ENCODE results near the gene TMPRSS13.

TMPRSS13 gene

DNA sequence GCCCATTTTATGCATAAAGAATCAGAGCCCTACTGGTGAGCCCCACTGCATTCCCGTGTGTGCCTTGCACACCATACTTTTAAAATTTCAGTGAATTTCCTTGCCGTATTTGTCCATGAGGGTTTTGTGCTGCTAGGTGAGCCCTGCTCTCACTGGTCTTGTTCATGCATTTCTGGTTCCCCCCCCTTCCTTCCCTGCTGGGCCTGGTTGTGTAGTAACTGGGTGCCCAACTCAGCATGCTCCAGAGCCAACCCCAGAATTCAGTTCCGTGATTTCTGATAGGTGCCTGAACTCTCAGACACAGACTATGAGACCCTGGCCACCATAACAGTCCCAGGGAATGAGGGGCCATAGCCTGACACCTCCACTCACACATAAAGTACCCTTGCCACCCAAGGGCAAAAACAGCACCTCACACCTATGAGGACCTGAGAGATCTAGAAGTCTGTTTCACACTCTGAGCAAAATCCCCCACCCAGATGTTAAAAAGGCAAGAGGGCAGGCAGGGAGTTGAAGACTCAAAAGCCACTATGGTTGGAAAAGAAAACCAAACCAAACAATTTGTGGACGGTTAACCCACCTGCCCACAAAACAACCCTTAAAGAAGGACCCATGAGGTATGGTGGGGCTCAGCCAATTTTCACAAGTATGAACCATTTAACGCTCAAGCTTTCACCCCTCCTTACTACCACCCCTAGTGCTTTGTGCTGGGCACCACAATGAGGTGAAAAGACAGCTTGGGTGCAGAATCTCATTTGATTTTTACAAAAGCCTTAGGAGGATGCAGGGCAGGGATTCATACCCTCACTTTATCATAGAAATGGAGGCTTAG, 40.2 kb upstream of the TMPRSS13 start:
- TF ChIP-seq, protein P1, sequence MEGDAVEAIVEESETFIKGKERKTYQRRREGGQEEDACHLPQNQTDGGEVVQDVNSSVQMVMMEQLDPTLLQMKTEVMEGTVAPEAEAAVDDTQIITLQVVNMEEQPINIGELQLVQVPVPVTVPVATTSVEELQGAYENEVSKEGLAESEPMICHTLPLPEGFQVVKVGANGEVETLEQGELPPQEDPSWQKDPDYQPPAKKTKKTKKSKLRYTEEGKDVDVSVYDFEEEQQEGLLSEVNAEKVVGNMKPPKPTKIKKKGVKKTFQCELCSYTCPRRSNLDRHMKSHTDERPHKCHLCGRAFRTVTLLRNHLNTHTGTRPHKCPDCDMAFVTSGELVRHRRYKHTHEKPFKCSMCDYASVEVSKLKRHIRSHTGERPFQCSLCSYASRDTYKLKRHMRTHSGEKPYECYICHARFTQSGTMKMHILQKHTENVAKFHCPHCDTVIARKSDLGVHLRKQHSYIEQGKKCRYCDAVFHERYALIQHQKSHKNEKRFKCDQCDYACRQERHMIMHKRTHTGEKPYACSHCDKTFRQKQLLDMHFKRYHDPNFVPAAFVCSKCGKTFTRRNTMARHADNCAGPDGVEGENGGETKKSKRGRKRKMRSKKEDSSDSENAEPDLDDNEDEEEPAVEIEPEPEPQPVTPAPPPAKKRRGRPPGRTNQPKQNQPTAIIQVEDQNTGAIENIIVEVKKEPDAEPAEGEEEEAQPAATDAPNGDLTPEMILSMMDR (IDR thresholded peaks at IDR 0.05; ENCODE audit: poor library complexity, severe bottlenecking): no peak
- H3K36me3 ChIP-seq (ENCODE audit: low read depth): no peaks in the 10 kb centered on the region
- H3K27me3 ChIP-seq (ENCODE audit: insufficient read depth, poor library complexity, severe bottlenecking): no peaks in the 10 kb centered on the region
- no peak overlapping the region for H3K27ac ChIP-seq (ENCODE audit: poor library complexity, severe bottlenecking)
- no peaks in the 10 kb centered on the region for H3K9me3 ChIP-seq (ENCODE audit: severe bottlenecking)
- ATAC-seq (ENCODE audit: low read depth) (no peak), DNase-seq (ENCODE audit: low spot score) (no peak)
- no peak overlapping the region for H3K4me3 ChIP-seq (ENCODE audit: severe bottlenecking)
- H3K4me1 ChIP-seq (ENCODE audit: insufficient read depth, poor library complexity, severe bottlenecking): no peaks in the 10 kb centered on the region

DNA sequence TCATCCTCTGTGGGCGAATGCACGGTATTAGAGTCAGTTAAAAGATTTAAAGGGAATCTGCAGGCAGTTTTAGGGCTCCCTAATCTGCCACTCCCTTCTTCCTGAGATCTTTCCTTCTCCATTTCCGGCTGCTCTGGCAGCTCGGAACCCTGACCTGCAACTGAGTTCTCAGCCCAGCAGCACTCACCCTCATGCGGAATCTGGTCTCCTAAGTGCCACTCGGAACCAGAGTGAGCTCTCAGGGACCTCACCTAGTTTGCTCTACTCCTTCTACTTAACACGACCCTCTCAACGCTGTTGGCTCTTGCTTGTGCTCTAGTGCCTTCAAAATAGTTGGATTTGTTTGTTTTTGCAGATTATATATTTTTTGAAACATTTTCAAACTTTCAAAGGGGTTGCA, 37.7 kb upstream of the TMPRSS13 start:
- TF ChIP-seq, protein P1 (IDR thresholded peaks at IDR 0.05; ENCODE audit: poor library complexity, severe bottlenecking): no peak
- Histone ChIP-seq H3K4me1 (ENCODE audit: insufficient read depth, poor library complexity, severe bottlenecking) (no peaks in the 10 kb centered on the region), H3K27me3 (ENCODE audit: insufficient read depth, poor library complexity, severe bottlenecking) (no peaks in the 10 kb centered on the region), H3K4me3 (ENCODE audit: severe bottlenecking) (no peak overlapping the region), H3K27ac (ENCODE audit: poor library complexity, severe bottlenecking) (no peak overlapping the region), H3K9me3 (ENCODE audit: severe bottlenecking) (no peaks in the 10 kb centered on the region), H3K36me3 (ENCODE audit: low read depth) (no peaks in the 10 kb centered on the region)
- DNase-seq (ENCODE audit: low spot score) (no peak), ATAC-seq (ENCODE audit: low read depth) (no peak)

DNA sequence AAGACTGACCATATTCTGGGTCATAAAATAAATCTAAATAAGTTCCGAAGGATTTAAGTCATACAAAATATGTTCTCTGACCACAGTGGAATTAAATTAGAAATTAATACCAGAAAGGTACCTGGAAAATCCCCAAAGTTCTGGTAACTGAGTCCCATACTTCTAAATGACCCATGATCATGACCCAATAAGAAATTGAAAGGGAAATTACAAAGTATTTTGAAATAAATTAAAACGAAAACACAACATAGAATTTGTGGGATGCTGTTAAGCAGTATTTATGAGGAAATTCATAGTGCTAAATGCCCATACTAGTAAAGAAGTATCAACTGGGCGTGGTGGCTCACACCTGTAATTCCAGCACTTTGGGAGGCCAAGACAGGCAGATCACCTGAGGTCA, 33.6 kb upstream of the TMPRSS13 start:
- H3K4me3 ChIP-seq (ENCODE audit: severe bottlenecking): no peak overlapping the region
- DNase-seq (ENCODE audit: low spot score) (no peak), ATAC-seq (ENCODE audit: low read depth) (no peak)
- no peak overlapping the region for H3K27ac ChIP-seq (ENCODE audit: poor library complexity, severe bottlenecking)
- peaks cover 2% of the 10 kb centered on the region for H3K27me3 ChIP-seq (ENCODE audit: insufficient read depth, poor library complexity, severe bottlenecking)
- no peaks in the 10 kb centered on the region for H3K36me3 ChIP-seq (ENCODE audit: low read depth)
- no peaks in the 10 kb centered on the region for H3K9me3 ChIP-seq (ENCODE audit: severe bottlenecking)
- TF ChIP-seq, protein P1 (IDR thresholded peaks at IDR 0.05; ENCODE audit: poor library complexity, severe bottlenecking): no peak
- no peaks in the 10 kb centered on the region for H3K4me1 ChIP-seq (ENCODE audit: insufficient read depth, poor library complexity, severe bottlenecking)

DNA sequence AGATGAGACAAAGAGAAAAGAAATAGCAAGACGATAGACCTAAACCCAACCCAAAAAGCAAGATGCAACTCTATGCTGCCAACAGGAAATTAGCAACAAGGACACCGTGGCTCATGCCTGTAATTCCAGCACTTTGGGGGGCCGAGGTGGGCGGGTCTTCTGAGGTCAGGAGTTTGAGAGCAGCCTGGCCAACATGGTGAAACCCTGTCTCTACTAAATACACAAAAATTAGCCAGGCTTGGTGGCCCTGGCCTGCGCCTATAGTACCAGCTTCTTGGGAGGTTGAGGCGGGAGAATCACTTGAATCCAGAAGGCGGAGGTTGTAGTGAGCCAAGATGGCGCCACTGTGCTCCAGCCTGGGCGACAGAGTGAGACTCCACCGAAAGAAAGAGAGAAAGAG, 32.7 kb upstream of the TMPRSS13 start:
- H3K4me3 ChIP-seq (ENCODE audit: severe bottlenecking): no peak overlapping the region
- H3K36me3 ChIP-seq (ENCODE audit: low read depth): no peaks in the 10 kb centered on the region
- H3K27me3 ChIP-seq (ENCODE audit: insufficient read depth, poor library complexity, severe bottlenecking): peaks cover 5% of the 10 kb centered on the region
- TF ChIP-seq, protein P1 (IDR thresholded peaks at IDR 0.05; ENCODE audit: poor library complexity, severe bottlenecking): no peak
- H3K9me3 ChIP-seq (ENCODE audit: severe bottlenecking): no peaks in the 10 kb centered on the region
- H3K4me1 ChIP-seq (ENCODE audit: insufficient read depth, poor library complexity, severe bottlenecking): no peaks in the 10 kb centered on the region
- DNase-seq (ENCODE audit: low spot score) (no peak), ATAC-seq (ENCODE audit: low read depth) (no peak)
- H3K27ac ChIP-seq (ENCODE audit: poor library complexity, severe bottlenecking): no peak overlapping the region

DNA sequence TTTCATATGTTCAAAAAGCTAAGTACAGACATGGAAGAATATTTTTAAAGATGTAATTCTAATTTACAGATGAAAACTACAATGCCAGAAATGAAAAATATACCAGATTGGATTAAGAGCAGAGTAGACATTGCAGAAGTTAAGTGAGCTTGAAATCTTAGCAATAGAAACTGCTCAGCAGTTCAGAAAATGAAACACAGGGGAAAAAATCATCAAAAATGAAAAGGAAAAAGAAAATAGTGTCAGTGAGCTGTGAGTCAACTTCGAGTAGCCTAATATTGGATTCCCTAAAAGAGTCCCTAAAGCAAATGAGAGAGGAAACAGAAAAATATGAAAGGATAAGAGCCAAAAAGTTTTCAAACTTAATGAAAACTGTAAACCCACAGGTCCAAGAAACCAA, 31.2 kb upstream of the TMPRSS13 start:
- H3K27me3 ChIP-seq (ENCODE audit: insufficient read depth, poor library complexity, severe bottlenecking): peaks cover 11% of the 10 kb centered on the region
- ATAC-seq (ENCODE audit: low read depth) (no peak), DNase-seq (ENCODE audit: low spot score) (no peak)
- H3K4me1 ChIP-seq (ENCODE audit: insufficient read depth, poor library complexity, severe bottlenecking): no peaks in the 10 kb centered on the region
- H3K36me3 ChIP-seq (ENCODE audit: low read depth): no peaks in the 10 kb centered on the region
- no peaks in the 10 kb centered on the region for H3K9me3 ChIP-seq (ENCODE audit: severe bottlenecking)
- no peak overlapping the region for H3K27ac ChIP-seq (ENCODE audit: poor library complexity, severe bottlenecking)
- no peak overlapping the region for H3K4me3 ChIP-seq (ENCODE audit: severe bottlenecking)
- TF ChIP-seq, protein P1 (IDR thresholded peaks at IDR 0.05; ENCODE audit: poor library complexity, severe bottlenecking): no peak

Data from RWPE2 (cell line).